ENCODE results near the gene AKR1C1.
"Not testable (repeated sequence)": the region's sequence is repeated elsewhere in the genome, so short reads cannot be mapped to it uniquely, and the experiment has no call there.

The AKR1C1 gene

GRCh38 chr10:4934391-4934987 is 28.7 kb upstream of the AKR1C1 start:
- CTCF ChIA-PET = no interaction called here
- DNase-seq (ENCODE audit: low read depth, low spot score) = no peak
- TF ChIP-seq CTCF (IDR thresholded peaks at IDR 0.05; ENCODE audit: insufficient read depth, low read length, missing control alignments) = no peak
- POLR2A ChIA-PET = no interaction called here
- no peak overlapping the region for H3K4me3 ChIP-seq (ENCODE audit: low read depth, low read length)

GRCh38 chr10:4937346-4937745 is 25.9 kb upstream of the AKR1C1 start:
- CTCF ChIA-PET = no interaction called here
- DNase-seq (ENCODE audit: low read depth, low spot score) = no peak
- POLR2A ChIA-PET = no interaction called here
- no peak for TF ChIP-seq CTCF (IDR thresholded peaks at IDR 0.05; ENCODE audit: insufficient read depth, low read length, missing control alignments)
- no peak overlapping the region for H3K4me3 ChIP-seq (ENCODE audit: low read depth, low read length)

- no peak for DNase-seq (ENCODE audit: low read depth, low spot score)
- H3K4me3 ChIP-seq (ENCODE audit: low read depth, low read length) = no peak overlapping the region
- no peak for TF ChIP-seq CTCF (IDR thresholded peaks at IDR 0.05; ENCODE audit: insufficient read depth, low read length, missing control alignments)
- ChIA-PET POLR2A (no interaction called here), CTCF (no interaction called here)
Measured at GRCh38 chr10:4939224-4940072, 23.8 kb upstream of the AKR1C1 start.

- DNase-seq (ENCODE audit: low read depth, low spot score); POLR2A ChIA-PET; H3K4me3 ChIP-seq (ENCODE audit: low read depth, low read length); CTCF ChIA-PET: not testable (repeated sequence)
Measured at GRCh38 chr10:4940073-4940428, 23.2 kb upstream of the AKR1C1 start.

- POLR2A ChIA-PET; DNase-seq (ENCODE audit: low read depth, low spot score); CTCF ChIA-PET; H3K4me3 ChIP-seq (ENCODE audit: low read depth, low read length): not testable (repeated sequence)
Measured at GRCh38 chr10:4940909-4941308, 22.3 kb upstream of the AKR1C1 start.

GRCh38 chr10:4941540-4942330 is 21.5 kb upstream of the AKR1C1 start:
- CTCF ChIA-PET = no interaction called here
- POLR2A ChIA-PET = no interaction called here
- no peak for TF ChIP-seq CTCF (IDR thresholded peaks at IDR 0.05; ENCODE audit: insufficient read depth, low read length, missing control alignments)
- no peak overlapping the region for H3K4me3 ChIP-seq (ENCODE audit: low read depth, low read length)
- DNase-seq (ENCODE audit: low read depth, low spot score) = no peak

- TF ChIP-seq CTCF (IDR thresholded peaks at IDR 0.05; ENCODE audit: insufficient read depth, low read length, missing control alignments) = peak; percentile 3
- CTCF ChIA-PET = interaction anchor here (0.7 kb wide), 1 partner anchor 93 kb away, joined by 3 read pairs; no protein-coding TSS in a partner anchor
- POLR2A ChIA-PET; H3K4me3 ChIP-seq (ENCODE audit: low read depth, low read length): not testable (repeated sequence)
- DNase-seq (ENCODE audit: low read depth, low spot score) = peak; percentile 23
Measured at GRCh38 chr10:4942931-4943330, 20.3 kb upstream of the AKR1C1 start.

- H3K4me3 ChIP-seq (ENCODE audit: low read depth, low read length); DNase-seq (ENCODE audit: low read depth, low spot score); POLR2A ChIA-PET: not testable (repeated sequence)
- CTCF ChIA-PET = interaction anchor here (0.7 kb wide), 1 partner anchor 93 kb away, joined by 3 read pairs; no protein-coding TSS in a partner anchor
Measured at GRCh38 chr10:4943416-4943815, 19.8 kb upstream of the AKR1C1 start.

All from AG04449 (cell line).